ENCODE results near the gene SERTAD1.

GRCh38 chr19:40444000-40444824, 18.4 kb upstream of the SERTAD1 start, which contains the start of gene SERTAD3:
- no peak for TF ChIP-seq CTCF (IDR thresholded peaks at IDR 0.05; ENCODE audit: low read depth, low read length, poor library complexity, severe bottlenecking)
- no peak for TF ChIP-seq EZH2phosphoT487 (IDR thresholded peaks at IDR 0.05; ENCODE audit: borderline replicate concordance, low read length)

All from DOHH2 (cell line).